Measurements from ENCODE around the gene LRRC70.
"Not testable (repeated sequence)": the region's sequence is repeated elsewhere in the genome, so short reads cannot be mapped to it uniquely, and the experiment has no call there.

Gene LRRC70

DNA sequence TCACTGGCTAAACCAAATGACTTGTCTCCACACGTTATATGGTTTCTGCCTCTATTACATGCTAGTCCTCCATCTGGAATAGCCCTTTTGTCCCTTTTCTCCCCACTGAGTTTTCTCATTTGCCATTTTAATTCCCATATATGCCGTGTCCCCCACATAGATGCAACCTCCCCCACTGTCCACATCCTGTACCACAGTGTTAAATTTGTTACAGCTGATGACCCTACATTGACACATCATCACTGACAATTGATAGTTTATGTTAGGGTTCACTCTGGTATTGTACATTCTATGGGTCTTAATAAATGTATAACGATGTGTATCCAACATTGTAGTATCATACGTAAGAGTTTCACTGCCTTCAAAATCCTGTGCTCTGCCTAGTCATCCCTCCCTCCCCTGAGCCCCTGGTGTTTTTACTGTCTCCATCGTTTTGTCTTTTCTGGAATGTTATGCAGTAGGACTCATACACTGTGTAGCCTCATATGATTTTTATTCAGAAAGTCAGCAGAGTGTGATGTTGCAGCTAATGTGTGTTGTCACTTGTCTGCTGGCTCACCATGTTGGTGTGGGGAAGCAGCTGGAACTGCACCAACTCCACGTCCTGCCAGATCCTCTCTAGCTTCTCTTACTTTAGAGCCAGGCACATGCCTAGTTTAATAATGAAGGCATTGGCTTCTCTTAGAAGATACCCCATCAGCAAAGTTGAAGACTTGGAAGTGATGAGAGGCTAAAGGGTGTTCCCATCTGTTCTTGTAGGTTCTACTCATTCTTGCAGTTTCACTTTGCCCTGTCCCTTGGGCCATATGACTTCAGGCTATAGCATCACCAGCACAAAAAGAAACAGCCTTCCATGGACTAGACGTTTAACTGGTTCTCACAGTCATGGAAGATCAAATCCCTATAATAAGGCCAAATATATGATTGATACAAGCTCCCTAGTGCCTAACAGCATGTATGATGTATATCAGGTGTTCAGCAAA lies 30.2 kb downstream of the LRRC70 start:
- no peak for DNase-seq

DNA sequence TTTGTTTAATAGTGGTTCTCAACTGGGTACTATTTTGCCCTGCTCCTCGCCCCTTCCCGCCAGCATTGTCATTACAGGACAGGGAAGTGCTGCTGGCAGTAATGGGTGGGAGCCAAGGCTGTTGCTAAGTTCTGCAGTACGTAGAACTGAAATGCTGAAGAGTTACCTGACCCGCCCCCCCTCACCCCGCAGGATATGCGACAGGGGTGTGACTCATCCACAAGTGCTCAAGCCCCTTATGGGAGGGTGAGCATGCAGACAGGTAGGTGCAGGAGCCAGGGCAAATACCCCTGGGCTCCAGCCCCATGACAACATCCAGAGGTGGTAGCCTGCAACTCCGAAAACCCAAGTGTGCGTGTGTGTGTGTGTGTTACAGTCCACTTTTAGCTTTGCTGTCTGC lies 35.7 kb downstream of the LRRC70 start:
- no peak for DNase-seq

DNA sequence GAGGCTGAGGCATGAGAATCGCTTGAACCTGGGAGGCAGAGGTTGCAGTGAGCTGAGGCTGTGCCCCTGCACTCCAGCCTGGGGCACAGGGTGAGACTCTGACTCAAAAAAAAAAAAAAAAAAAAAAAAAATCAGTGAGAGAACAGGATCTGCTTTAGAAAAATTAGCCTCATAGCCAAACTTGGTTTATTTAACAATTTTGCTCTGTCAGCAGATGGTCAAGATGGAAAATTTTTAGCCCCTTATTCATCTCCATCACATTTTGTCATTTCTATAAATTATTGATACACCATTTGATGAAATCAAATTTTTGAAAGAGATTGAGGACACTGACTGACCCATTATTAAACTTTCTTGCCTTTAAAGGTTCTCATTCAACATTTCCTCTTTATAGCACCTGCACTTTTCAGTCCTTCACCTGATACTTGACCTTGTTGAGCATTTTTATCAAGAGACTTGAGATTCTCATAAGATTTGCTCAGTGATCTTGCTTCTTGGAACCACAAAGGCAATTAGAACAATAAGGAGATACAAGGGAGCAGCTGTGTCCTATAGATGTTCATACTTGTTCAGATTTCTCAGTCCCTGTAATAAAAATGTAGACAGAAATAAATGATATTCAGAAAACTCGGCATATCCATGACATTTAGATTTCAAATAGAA lies 38.1 kb downstream of the LRRC70 start:
- DNase-seq: no peak

DNA sequence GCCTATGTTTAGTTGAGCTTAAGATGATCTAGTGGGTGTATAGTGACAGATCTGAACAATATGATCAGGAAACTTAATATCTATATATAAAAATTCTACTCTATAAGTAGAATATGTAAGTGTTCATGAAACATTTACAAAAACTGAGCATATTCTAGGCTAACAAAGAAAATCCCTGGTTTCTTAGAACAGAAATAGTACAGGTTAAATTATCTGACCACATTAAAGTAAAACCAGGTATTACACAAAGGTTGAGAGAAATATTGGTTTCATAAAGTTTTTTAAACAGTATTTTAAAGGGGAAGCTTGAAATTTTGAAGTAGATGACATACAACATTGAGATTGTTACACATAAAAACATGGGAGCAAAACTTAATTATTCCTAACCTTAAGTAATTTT lies 39.3 kb downstream of the LRRC70 start:
- DNase-seq: no peak

DNA sequence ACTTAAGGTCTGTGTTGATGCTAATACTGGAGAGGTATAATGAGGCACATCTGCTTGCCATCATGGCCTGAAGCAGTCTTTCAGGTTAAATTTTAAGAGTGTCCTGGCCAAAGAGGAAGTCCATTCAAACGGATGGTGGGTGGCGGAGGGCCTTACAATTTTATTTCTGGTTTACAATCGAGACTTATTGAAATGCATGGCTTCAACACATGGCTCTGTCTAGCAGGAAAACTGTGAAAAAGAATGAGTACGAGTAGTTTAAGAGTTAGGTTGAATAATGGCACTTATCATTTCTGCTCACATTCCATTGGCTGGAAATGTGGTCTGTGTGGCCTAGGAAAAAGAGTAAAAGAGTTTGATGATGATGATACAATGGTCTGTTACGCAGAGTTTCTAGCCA lies 42.1 kb downstream of the LRRC70 start:
- DNase-seq: no peak

DNA sequence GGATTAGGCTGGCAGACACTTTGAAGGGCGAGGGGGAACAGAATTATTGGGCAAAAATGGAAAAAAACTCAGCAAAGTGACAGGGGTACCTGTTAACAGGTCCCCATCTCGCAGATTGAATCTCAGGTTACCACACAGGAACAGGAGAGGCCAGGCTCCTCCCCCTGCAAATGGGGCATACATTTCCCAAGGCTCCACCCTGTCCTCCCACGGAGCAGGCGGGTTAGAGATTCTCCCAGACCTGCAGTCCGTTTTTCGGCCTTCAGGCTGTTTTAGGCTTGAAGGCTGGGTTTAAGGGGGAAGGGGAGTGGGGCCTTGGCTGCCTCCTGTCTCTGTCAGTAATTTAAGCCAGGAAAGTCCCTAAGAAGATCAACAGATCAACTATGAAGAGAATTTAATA lies 42.7 kb downstream of the LRRC70 start:
- DNase-seq: no peak

DNA sequence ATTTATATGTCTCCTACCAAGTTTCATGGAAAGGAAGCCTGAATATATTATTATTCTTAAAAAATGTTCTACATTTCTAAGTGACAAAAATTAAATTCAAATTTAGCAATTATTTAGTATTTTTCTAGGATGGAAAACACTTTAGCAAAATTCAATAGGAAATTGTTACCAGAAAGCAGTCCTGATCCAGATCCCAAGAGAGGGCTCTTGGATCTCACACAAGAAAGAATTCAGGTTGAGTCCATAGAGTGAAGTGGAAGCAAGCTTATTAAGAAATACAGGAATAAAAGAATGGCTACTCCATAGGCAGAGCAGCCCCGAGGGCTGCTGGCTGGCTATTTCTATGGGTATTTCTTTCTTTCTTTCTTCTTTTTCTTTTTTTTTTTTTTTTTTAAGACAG lies 44.7 kb downstream of the LRRC70 start:
- DNase-seq: no peak

DNA sequence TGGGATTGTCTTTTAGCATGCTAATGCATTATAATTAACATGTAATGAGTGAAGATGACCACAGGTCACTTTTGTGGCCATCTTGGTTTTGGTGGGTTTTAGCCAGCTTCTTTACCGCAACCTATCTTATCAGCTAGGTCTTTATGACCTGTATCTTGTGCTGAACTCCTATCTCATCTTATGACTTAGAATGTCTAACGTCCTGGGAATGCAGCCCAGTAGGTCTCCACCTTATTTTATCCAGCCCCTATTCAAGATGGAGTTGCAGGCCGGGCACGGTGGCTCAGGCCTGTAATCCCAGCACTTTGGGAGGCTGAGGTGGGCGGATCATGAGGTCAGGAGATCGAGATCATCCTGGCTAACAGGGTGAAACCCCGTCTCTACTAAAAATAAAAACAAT lies 45.8 kb downstream of the LRRC70 start:
- not testable (repeated sequence) for DNase-seq

DNA sequence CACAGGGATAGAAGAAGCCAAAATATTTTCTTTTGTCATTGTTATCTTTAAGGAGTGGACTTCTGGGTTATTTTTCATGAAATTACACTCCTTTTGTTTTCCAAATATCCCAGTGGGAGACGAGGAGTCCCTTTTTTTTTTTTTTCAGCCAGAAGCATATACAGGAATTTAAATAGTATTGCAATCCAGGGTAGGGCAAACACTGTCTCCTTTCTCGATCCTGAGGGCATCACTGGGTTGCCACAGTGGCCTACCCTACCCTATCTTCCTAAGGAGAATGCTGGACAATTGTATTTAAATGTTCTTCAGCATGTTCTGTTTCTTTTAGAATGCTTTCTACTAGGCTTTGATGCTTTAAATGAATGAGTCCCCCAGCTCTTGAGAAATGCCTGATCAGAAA lies 47.9 kb downstream of the LRRC70 start:
- no peak for DNase-seq

DNA sequence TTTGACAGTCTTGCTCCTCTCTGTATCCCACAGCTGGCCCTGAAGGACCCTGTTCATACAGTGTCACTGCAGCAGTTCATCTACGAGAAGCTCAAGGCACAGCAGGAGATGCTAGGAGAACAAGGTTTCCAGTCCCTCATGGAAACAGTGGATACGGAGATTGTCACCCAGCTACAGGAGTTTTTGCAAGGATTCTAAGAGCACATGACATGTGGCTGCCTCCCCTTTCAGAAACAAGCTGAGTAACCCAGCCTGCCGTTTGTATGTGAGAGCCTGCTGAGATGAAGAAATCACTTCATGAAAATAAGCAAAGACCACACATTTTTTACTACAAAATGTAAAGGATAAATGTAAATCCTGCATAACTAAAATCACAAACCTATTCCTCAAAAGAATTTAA lies 48.5 kb downstream of the LRRC70 start:
- DNase-seq: no peak

DNA sequence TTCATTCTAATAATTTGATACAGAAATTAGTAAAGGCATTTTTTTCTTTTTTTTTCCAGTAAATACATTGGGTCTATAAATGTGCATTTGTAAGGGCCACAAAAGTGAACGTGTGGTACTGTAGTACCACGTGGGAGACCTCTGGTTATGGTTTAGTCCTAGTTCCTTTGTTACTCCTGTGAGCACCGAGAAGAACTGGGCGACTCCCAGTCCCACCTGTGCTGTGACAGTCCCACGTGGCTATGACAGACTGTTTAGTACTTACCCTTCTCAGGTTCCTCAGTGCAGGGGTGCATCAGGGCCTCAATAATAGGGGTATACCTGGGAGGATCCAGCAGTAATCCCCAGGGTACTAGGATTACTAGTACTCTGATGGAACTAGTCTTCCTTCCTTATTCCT lies 49.3 kb downstream of the LRRC70 start:
- no peak for DNase-seq
